AG10803 (cell line): Measurements from ENCODE around the gene DOCK1.

ENCODE experiments used
- DNase-seq: peaks from one replicate; pipeline ENCODE4 v3.0.0; 2010; ENCODE audit warnings: low read depth
- H3K4me3 ChIP-seq: 2 replicates; pipeline ENCODE4 v1.5.1; 2011; ENCODE audit warnings: mild to moderate bottlenecking, low read length, control low read depth
- CTCF ChIP-seq: conservative IDR thresholded peaks from 2 replicates; pipeline ENCODE4 v1.5.1; 2011; ENCODE audit warnings: mild to moderate bottlenecking, low read length, control low read depth, inconsistent platforms

Gene DOCK1

GRCh38 chr10:127280446-127280845 is 375.2 kb downstream of the DOCK1 start:
- DNase-seq, result no peak
- TF ChIP-seq CTCF, result no peak
- no peak overlapping the region for H3K4me3 ChIP-seq

GRCh38 chr10:127283017-127283416 is 377.8 kb downstream of the DOCK1 start:
- no peak for DNase-seq
- H3K4me3 ChIP-seq, result no peak overlapping the region
- TF ChIP-seq CTCF, result no peak

- no peak for DNase-seq
- no peak overlapping the region for H3K4me3 ChIP-seq
- TF ChIP-seq CTCF, result no peak
Observed at GRCh38 chr10:127283576-127283975, 378.3 kb downstream of the DOCK1 start.

- no peak for DNase-seq
- no peak overlapping the region for H3K4me3 ChIP-seq
- TF ChIP-seq CTCF, result no peak
Observed at GRCh38 chr10:127290850-127291249, 385.6 kb downstream of the DOCK1 start.

GRCh38 chr10:127291329-127291728 is 386.1 kb downstream of the DOCK1 start:
- TF ChIP-seq CTCF, result no peak
- H3K4me3 ChIP-seq, result no peak overlapping the region
- DNase-seq, result no peak

GRCh38 chr10:127292888-127293287 is 387.7 kb downstream of the DOCK1 start:
- H3K4me3 ChIP-seq, result no peak overlapping the region
- DNase-seq, result no peak
- TF ChIP-seq CTCF, result no peak

- peak; percentile 12 for DNase-seq
- no peak overlapping the region for H3K4me3 ChIP-seq
- no peak for TF ChIP-seq CTCF
Observed at GRCh38 chr10:127293640-127294039, 388.4 kb downstream of the DOCK1 start.
